ENCODE results near the gene MXD1. TPM values are rescaled to one million over a fixed set of nuclear protein-coding genes. Genes with fewer than 3 reads are reported as not detected.

MXD1 gene
- total and polyA plus RNA-seq, 2 of the 4 experiments (the other 2 are of a cell fraction): 2.0 to 3.7 TPM

DNA sequence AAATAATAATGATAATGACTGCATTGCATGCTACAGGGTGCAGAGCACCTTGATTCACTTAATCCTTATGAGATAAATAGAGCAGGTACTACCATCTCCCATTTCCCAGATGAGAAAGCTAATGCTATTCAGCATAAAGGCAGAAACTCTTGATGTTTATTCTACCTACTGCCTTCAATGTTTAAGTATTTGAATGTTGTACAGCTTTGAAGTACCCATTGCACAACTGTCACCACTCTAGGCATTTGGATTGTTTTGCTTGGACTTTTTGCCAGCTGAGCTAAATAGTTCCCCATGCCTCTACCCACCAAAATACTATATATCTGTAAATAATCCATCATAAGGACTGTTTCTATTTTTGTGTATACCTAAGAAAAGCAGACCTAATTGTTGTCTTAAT, 7.7 kb upstream of the MXD1 start:
- Histone ChIP-seq H3K4me1 (ENCODE audit: control insufficient read depth, insufficient read depth, low read length) (no peaks in the 10 kb centered on the region), H3K14ac (replicated peaks; ENCODE audit: low read depth, low read length) (no peak overlapping the region), H4K5ac (ENCODE audit: low read depth, low read length) (no peak overlapping the region), H3K36me3 (ENCODE audit: control insufficient read depth, insufficient read depth, low read length) (peaks cover 20% of the 10 kb centered on the region), H3K56ac (ENCODE audit: extremely low read depth, insufficient read depth, low read length) (no peak overlapping the region), H3K4ac (ENCODE audit: low read depth, low read length) (no peak overlapping the region), H3K27ac (ENCODE audit: insufficient read depth, low read length) (no peak overlapping the region), H2BK5ac (ENCODE audit: low read depth, low read length, poor library complexity, severe bottlenecking) (no peak overlapping the region), H4K91ac (ENCODE audit: insufficient read depth, low read depth, low read length) (no peak overlapping the region), H3K4me2 (ENCODE audit: low read depth, low read length) (no peak overlapping the region), H3K23ac (ENCODE audit: low read depth, low read length) (no peak overlapping the region), H3K9me1 (ENCODE audit: insufficient read depth, low read length) (no peaks in the 10 kb centered on the region), H4K8ac (ENCODE audit: low read depth in 2 of 2, low read length in 2 of 2) (no peak overlapping the region), H2BK120ac (ENCODE audit: low read depth, low read length) (no peak overlapping the region), H3K27me3 (ENCODE audit: control insufficient read depth, insufficient read depth, low read length) (no peaks in the 10 kb centered on the region), H3K4me3 (ENCODE audit: insufficient read depth, low read depth, low read length) (no peak overlapping the region), H2BK15ac (ENCODE audit: low read depth, low read length) (no peak overlapping the region), H3K79me1 (ENCODE audit: low read depth in 1 of 2, low read length in 2 of 2) (peaks cover 0 to 8% of the 10 kb centered on the region in 2 experiments; a peak in 3 of 4 replicates), H4K20me1 (ENCODE audit: insufficient read depth, low read length) (no peaks in the 10 kb centered on the region), H2AK5ac (ENCODE audit: low read depth, low read length) (no peak overlapping the region), H3K18ac (ENCODE audit: low read depth, low read length) (no peak overlapping the region), H2AFZ (replicated peaks; ENCODE audit: low read length, poor library complexity) (no peak overlapping the region), H3K9me3 (ENCODE audit: control insufficient read depth, insufficient read depth, low read length) (no peaks in the 10 kb centered on the region), H2BK20ac (ENCODE audit: low read depth, low read length) (no peak overlapping the region), H2AK9ac (replicated peaks; ENCODE audit: low read depth, low read length, poor library complexity) (no peak overlapping the region), H3K9ac (ENCODE audit: low read depth, low read length) (no peak overlapping the region)
- CTCF ChIA-PET: interaction anchor here (1.5 kb wide), 1 partner anchor 164 kb away, joined by 3 read pairs; no protein-coding TSS in a partner anchor
- intact Hi-C loops (cut with micrococcal nuclease) (no loop called here), in situ Hi-C loops (cut with MboI; ENCODE audit: low sequenced_read_pairs) (loop anchor here (25.0 kb wide), 1 partner anchor 330 kb away; the partner anchor contains the start of gene TIA1), dilution Hi-C loops (cut with HindIII; ENCODE audit: low sequenced_read_pairs, unreplicated experiment) (no loop called here)
- no peak for TF ChIP-seq FOS (IDR thresholded peaks at IDR 0.05; ENCODE audit: low read depth, low read length)
- TF ChIP-seq, protein P1, sequence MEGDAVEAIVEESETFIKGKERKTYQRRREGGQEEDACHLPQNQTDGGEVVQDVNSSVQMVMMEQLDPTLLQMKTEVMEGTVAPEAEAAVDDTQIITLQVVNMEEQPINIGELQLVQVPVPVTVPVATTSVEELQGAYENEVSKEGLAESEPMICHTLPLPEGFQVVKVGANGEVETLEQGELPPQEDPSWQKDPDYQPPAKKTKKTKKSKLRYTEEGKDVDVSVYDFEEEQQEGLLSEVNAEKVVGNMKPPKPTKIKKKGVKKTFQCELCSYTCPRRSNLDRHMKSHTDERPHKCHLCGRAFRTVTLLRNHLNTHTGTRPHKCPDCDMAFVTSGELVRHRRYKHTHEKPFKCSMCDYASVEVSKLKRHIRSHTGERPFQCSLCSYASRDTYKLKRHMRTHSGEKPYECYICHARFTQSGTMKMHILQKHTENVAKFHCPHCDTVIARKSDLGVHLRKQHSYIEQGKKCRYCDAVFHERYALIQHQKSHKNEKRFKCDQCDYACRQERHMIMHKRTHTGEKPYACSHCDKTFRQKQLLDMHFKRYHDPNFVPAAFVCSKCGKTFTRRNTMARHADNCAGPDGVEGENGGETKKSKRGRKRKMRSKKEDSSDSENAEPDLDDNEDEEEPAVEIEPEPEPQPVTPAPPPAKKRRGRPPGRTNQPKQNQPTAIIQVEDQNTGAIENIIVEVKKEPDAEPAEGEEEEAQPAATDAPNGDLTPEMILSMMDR (conservative IDR thresholded peaks at IDR 0.05; ENCODE audit: low read depth, low read length): no peak
- no peak for TF ChIP-seq RAD21 (IDR thresholded peaks at IDR 0.05; ENCODE audit: low read length)
- TF ChIP-seq RCOR1 (IDR thresholded peaks at IDR 0.05; ENCODE audit: insufficient replicate concordance, low read length): no peak
- TF ChIP-seq CHD1 (IDR thresholded peaks at IDR 0.05; ENCODE audit: low read depth, low read length): no peak
- TF ChIP-seq SMC3 (IDR thresholded peaks at IDR 0.05; ENCODE audit: low read depth, low read length): no peak
- TF ChIP-seq NFE2L2 (IDR thresholded peaks at IDR 0.05; ENCODE audit: low read depth, low read length): no peak
- TF ChIP-seq MXI1 (IDR thresholded peaks at IDR 0.05; ENCODE audit: borderline replicate concordance, low read depth, low read length): no peak
- TF ChIP-seq BHLHE40 (IDR thresholded peaks at IDR 0.05; ENCODE audit: low read depth, low read length): no peak
- no peak for TF ChIP-seq CEBPB (IDR thresholded peaks at IDR 0.05; ENCODE audit: low read depth, low read length)
- no peak for TF ChIP-seq USF2 (IDR thresholded peaks at IDR 0.05; ENCODE audit: low read depth, low read length)
- TF ChIP-seq RFX5 (IDR thresholded peaks at IDR 0.05; ENCODE audit: low read depth, low read length): no peak
- POLR2A ChIA-PET (ENCODE audit: unreplicated experiment): no interaction called here
- no peak for DNase-seq
- no peak for ATAC-seq (ENCODE audit: low read depth)
- no TSS peak for BruUV-seq (replicated peaks)
